H1 (cell line): Measurements from ENCODE around the gene MEMO1.

Source experiments
- CTCF ChIP-seq, 3 experiments: IDR thresholded peaks; 1 replicate in 2 of 3; 2 replicates in 1 of 3; pipeline versions ENCODE4 v1.5.1 to v1.6.1; 2011; ENCODE audit warnings: low read length in 3 of 3, mild to moderate bottlenecking in 3 of 3, inconsistent platforms in 2 of 3, low read depth in 1 of 3, moderate library complexity in 1 of 3; ENCODE audit not compliant: insufficient read depth in 1 of 3; ENCODE audit errors: control extremely low read depth in 1 of 3
- EP300 ChIP-seq, 2 experiments: IDR thresholded peaks; 1 replicate in 1 of 2; 2 replicates in 1 of 2; pipeline ENCODE4 v1.6.1; 2011 to 2012; ENCODE audit warnings: low read depth in 2 of 2, low read length in 2 of 2, mild to moderate bottlenecking in 2 of 2, borderline replicate concordance in 1 of 2, inconsistent platforms in 1 of 2, moderate library complexity in 1 of 2
- EZH2 ChIP-seq: fragments of 200-600 bp; sonication (generic); IDR thresholded peaks from 2 replicates; pipeline ENCODE4 v1.7.1; 2012; ENCODE audit warnings: low read depth, mild to moderate bottlenecking, moderate library complexity, low read length, inconsistent platforms; ENCODE audit not compliant: severe bottlenecking
- JUND ChIP-seq: IDR thresholded peaks from 2 replicates; pipeline ENCODE4 v1.6.1; 2011; ENCODE audit warnings: mild to moderate bottlenecking, improper control_type of control experiment, low read length
- POLR2A ChIP-seq, 2 experiments: IDR thresholded peaks; 1 replicate in 1 of 2; 2 replicates in 1 of 2; pipeline ENCODE4 v1.6.1; 2011; ENCODE audit warnings: low read depth in 2 of 2, low read length in 2 of 2, mild to moderate bottlenecking in 2 of 2; ENCODE audit errors: control extremely low read depth in 1 of 2
- RFX5 ChIP-seq: IDR thresholded peaks from 2 replicates; pipeline ENCODE4 v1.6.1; 2011; ENCODE audit warnings: low read depth, low read length, improper control_type of control experiment, borderline replicate concordance
- TF ChIP-seq, protein P1 (sequence below): IDR thresholded peaks from 2 replicates; pipeline ENCODE4 v1.6.1; 2011; ENCODE audit warnings: low read length, improper control_type of control experiment
- TF ChIP-seq, protein P2 (sequence below): fragments of 300-600 bp; sonication (generic); IDR thresholded peaks from 2 replicates; pipeline ENCODE4 v1.7.1; 2012; ENCODE audit warnings: low read length, moderate library complexity, mild to moderate bottlenecking, inconsistent platforms; ENCODE audit not compliant: insufficient replicate concordance

GRCh38 chr2:31831585-31831984 lies 179.2 kb downstream of the MEMO1 start:
- TF ChIP-seq EP300 (IDR thresholded peaks at IDR 0.05; ENCODE audit: borderline replicate concordance in 1 of 2, low read depth in 2 of 2, low read length in 2 of 2) (no peak), RFX5 (no peak), CTCF (IDR thresholded peaks at IDR 0.05; ENCODE audit: control extremely low read depth in 1 of 3, insufficient read depth in 1 of 3, low read depth in 1 of 3, low read length in 3 of 3) (no peak), POLR2A (IDR thresholded peaks at IDR 0.05; ENCODE audit: control extremely low read depth in 1 of 2, low read depth in 2 of 2, low read length in 2 of 2) (no peak), EZH2 (no peak), JUND (no peak)
- TF ChIP-seq, protein P1, sequence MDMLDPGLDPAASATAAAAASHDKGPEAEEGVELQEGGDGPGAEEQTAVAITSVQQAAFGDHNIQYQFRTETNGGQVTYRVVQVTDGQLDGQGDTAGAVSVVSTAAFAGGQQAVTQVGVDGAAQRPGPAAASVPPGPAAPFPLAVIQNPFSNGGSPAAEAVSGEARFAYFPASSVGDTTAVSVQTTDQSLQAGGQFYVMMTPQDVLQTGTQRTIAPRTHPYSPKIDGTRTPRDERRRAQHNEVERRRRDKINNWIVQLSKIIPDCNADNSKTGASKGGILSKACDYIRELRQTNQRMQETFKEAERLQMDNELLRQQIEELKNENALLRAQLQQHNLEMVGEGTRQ, result no peak
- TF ChIP-seq, protein P2, sequence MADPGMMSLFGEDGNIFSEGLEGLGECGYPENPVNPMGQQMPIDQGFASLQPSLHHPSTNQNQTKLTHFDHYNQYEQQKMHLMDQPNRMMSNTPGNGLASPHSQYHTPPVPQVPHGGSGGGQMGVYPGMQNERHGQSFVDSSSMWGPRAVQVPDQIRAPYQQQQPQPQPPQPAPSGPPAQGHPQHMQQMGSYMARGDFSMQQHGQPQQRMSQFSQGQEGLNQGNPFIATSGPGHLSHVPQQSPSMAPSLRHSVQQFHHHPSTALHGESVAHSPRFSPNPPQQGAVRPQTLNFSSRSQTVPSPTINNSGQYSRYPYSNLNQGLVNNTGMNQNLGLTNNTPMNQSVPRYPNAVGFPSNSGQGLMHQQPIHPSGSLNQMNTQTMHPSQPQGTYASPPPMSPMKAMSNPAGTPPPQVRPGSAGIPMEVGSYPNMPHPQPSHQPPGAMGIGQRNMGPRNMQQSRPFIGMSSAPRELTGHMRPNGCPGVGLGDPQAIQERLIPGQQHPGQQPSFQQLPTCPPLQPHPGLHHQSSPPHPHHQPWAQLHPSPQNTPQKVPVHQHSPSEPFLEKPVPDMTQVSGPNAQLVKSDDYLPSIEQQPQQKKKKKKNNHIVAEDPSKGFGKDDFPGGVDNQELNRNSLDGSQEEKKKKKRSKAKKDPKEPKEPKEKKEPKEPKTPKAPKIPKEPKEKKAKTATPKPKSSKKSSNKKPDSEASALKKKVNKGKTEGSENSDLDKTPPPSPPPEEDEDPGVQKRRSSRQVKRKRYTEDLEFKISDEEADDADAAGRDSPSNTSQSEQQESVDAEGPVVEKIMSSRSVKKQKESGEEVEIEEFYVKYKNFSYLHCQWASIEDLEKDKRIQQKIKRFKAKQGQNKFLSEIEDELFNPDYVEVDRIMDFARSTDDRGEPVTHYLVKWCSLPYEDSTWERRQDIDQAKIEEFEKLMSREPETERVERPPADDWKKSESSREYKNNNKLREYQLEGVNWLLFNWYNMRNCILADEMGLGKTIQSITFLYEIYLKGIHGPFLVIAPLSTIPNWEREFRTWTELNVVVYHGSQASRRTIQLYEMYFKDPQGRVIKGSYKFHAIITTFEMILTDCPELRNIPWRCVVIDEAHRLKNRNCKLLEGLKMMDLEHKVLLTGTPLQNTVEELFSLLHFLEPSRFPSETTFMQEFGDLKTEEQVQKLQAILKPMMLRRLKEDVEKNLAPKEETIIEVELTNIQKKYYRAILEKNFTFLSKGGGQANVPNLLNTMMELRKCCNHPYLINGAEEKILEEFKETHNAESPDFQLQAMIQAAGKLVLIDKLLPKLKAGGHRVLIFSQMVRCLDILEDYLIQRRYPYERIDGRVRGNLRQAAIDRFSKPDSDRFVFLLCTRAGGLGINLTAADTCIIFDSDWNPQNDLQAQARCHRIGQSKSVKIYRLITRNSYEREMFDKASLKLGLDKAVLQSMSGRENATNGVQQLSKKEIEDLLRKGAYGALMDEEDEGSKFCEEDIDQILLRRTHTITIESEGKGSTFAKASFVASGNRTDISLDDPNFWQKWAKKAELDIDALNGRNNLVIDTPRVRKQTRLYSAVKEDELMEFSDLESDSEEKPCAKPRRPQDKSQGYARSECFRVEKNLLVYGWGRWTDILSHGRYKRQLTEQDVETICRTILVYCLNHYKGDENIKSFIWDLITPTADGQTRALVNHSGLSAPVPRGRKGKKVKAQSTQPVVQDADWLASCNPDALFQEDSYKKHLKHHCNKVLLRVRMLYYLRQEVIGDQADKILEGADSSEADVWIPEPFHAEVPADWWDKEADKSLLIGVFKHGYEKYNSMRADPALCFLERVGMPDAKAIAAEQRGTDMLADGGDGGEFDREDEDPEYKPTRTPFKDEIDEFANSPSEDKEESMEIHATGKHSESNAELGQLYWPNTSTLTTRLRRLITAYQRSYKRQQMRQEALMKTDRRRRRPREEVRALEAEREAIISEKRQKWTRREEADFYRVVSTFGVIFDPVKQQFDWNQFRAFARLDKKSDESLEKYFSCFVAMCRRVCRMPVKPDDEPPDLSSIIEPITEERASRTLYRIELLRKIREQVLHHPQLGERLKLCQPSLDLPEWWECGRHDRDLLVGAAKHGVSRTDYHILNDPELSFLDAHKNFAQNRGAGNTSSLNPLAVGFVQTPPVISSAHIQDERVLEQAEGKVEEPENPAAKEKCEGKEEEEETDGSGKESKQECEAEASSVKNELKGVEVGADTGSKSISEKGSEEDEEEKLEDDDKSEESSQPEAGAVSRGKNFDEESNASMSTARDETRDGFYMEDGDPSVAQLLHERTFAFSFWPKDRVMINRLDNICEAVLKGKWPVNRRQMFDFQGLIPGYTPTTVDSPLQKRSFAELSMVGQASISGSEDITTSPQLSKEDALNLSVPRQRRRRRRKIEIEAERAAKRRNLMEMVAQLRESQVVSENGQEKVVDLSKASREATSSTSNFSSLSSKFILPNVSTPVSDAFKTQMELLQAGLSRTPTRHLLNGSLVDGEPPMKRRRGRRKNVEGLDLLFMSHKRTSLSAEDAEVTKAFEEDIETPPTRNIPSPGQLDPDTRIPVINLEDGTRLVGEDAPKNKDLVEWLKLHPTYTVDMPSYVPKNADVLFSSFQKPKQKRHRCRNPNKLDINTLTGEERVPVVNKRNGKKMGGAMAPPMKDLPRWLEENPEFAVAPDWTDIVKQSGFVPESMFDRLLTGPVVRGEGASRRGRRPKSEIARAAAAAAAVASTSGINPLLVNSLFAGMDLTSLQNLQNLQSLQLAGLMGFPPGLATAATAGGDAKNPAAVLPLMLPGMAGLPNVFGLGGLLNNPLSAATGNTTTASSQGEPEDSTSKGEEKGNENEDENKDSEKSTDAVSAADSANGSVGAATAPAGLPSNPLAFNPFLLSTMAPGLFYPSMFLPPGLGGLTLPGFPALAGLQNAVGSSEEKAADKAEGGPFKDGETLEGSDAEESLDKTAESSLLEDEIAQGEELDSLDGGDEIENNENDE, result no peak
